Stomach (tissue), 9 donors: ENCODE data around the gene RFTN1. TPM values are rescaled to one million over a fixed set of nuclear protein-coding genes. Genes with fewer than 3 reads are reported as not detected.

ENCODE experiments used
- DNase-seq, 2 donors: peaks; one replicate each; pipeline versions ENCODE4 v3.0.0 to v3.0.0-alpha.2; 2013 to 2019
- H3K27ac ChIP-seq, 5 donors: fragments of 200-600 bp in 4 of 5; sonication (generic) in 4 of 5; one replicate each; pipeline ENCODE4 v1.5.1; 2013 to 2019; ENCODE audit warnings: mild to moderate bottlenecking in 1 of 5, moderate library complexity in 1 of 5
- H3K27me3 ChIP-seq, 3 donors: fragments of 200-600 bp; sonication (generic); one replicate each; pipeline ENCODE4 v1.5.1; 2017 to 2019; ENCODE audit warnings: mixed run types in 1 of 3
- H3K36me3 ChIP-seq, 4 donors: fragments of 200-600 bp; sonication (generic); 1 replicate in 3 of 4; 2 replicates in 1 of 4; pipeline ENCODE4 v1.5.1; 2016 to 2019
- H3K4me1 ChIP-seq, 4 donors: fragments of 200-600 bp; sonication (generic); one replicate each; pipeline ENCODE4 v1.5.1; 2016 to 2019
- H3K4me3 ChIP-seq, 4 donors: fragments of 200-600 bp; sonication (generic) in 3 of 4; one replicate each; pipeline ENCODE4 v1.5.1; 2016 to 2019; ENCODE audit warnings: mild to moderate bottlenecking in 1 of 4
- H3K9me3 ChIP-seq, 4 donors: fragments of 200-600 bp; sonication (generic); one replicate each; pipeline ENCODE4 v1.5.1; 2016 to 2019
- CTCF ChIP-seq, 7 experiments: fragments of 450-650 bp in 4 of 7; fragments of 200-600 bp in 3 of 7; sonication (generic) in 3 of 7; IDR thresholded peaks; one replicate each; pipeline ENCODE4 v1.5.1; 2016 to 2019; ENCODE audit warnings: antibody characterized with exemption in 7 of 7, control low read depth in 2 of 7, mild to moderate bottlenecking in 1 of 7
- EP300 ChIP-seq: sonication (generic); formaldehyde crosslinking; IDR thresholded peaks from one replicate; pipeline ENCODE4 v1.6.1; 2017; ENCODE audit warnings: antibody characterized with exemption
- POLR2A ChIP-seq, 4 donors: fragments of 450-650 bp; IDR thresholded peaks; one replicate each; pipeline ENCODE4 v1.6.1; 2016; ENCODE audit warnings: antibody characterized with exemption in 4 of 4, control low read depth in 2 of 4, mild to moderate bottlenecking in 1 of 4, moderate library complexity in 1 of 4
- POLR2AphosphoS5 ChIP-seq, 3 donors: sonication (generic); formaldehyde crosslinking; IDR thresholded peaks; one replicate each; pipeline ENCODE4 v1.6.1; 2016; ENCODE audit warnings: antibody characterized with exemption in 3 of 3
- WGBS, 5 donors: extraction: QIAGEN DNeasy Blood & Tissue Kit in 3 of 5; methylation state at CpG; one replicate each; pipeline versions ENCODE4 v1.1.5 to v1.1.7; 2013 to 2018; 5-methylcytosine and 5-hydroxymethylcytosine counted together
- intact Hi-C: fragments of 100-400 bp; cut with DNase I; formaldehyde crosslinking; loops from one replicate; pipeline ENCODE4 v1.15.1; 2023; ENCODE audit warnings: low total_unique reads
- polyA plus RNA-seq, 3 donors: library from polyadenylated mRNA; stranded (reverse); fragments of 200-250 nt; gene quantifications; one replicate each; pipeline ENCODE4 v1.2.3, GENCODE V29; 2013
- total RNA-seq, 5 donors: library from RNA; depleted of rRNA; stranded (reverse); fragments of >200 nt; gene quantifications; one replicate each; pipeline versions ENCODE4 v1.1.0 to v1.2.3, GENCODE V29; 2014 to 2016
- donor health status: healthy with polysubstance abuse.
- donor health status: Bipolar disorder and iron deficiency.
- donor health status: healthy.

RFTN1 gene
- total and polyA plus RNA-seq, 8 donors: 4.6 to 103 (median 18.9) TPM

- Histone ChIP-seq H3K27ac (no peak overlapping the region), H3K36me3 (peaks cover 17 to 93% (median 87%) of the 10 kb centered on the region in 4 donors), H3K4me3 (no peak overlapping the region), H3K9me3 (no peaks in the 10 kb centered on the region), H3K4me1 (peaks cover 0 to 13% (median under 1%) of the 10 kb centered on the region in 4 donors), H3K27me3 (no peaks in the 10 kb centered on the region)
- DNase-seq: no peak
- TF ChIP-seq POLR2AphosphoS5 (IDR thresholded peaks at IDR 0.05) (no peak), POLR2A (IDR thresholded peaks at IDR 0.05) (no peak), CTCF (IDR thresholded peaks at IDR 0.05) (no peak)
- WGBS, 5 donors: 95 to 99% (median 98%) methylated on average over 4 of the region's 4 CpGs
- intact Hi-C loops: no loop called here
Observed at GRCh38 chr3:16323737-16324136, 189.8 kb downstream of the RFTN1 start.

- H3K4me3 ChIP-seq: no peak overlapping the region
- no peak overlapping the region for H3K27ac ChIP-seq
- intact Hi-C loops: no loop called here
- no peaks in the 10 kb centered on the region for H3K27me3 ChIP-seq
- peaks cover 17 to 88% (median 80%) of the 10 kb centered on the region in 4 donors for H3K36me3 ChIP-seq
- DNase-seq: no peak
- TF ChIP-seq EP300: no peak
- no peak for TF ChIP-seq POLR2A (IDR thresholded peaks at IDR 0.05)
- TF ChIP-seq POLR2AphosphoS5 (IDR thresholded peaks at IDR 0.05): no peak
- TF ChIP-seq CTCF (IDR thresholded peaks at IDR 0.05): no peak
- 76 to 92% (median 82%) methylated on average over 5 of the region's 5 CpGs for WGBS, 5 donors
- H3K9me3 ChIP-seq: no peaks in the 10 kb centered on the region
- H3K4me1 ChIP-seq: peaks cover 0 to 18% (median 3%) of the 10 kb centered on the region in 4 donors
Observed at GRCh38 chr3:16322189-16322588, 191.3 kb downstream of the RFTN1 start.

GRCh38 chr3:16320711-16321110 lies 192.8 kb downstream of the RFTN1 start:
- peaks cover 0 to 13% (median 7%) of the 10 kb centered on the region in 4 donors for H3K4me1 ChIP-seq
- WGBS, 5 donors: 93 to 98% (median 96%) methylated on average over 3 of the region's 3 CpGs
- intact Hi-C loops: no loop called here
- H3K27me3 ChIP-seq: no peaks in the 10 kb centered on the region
- no peak for DNase-seq
- TF ChIP-seq EP300: no peak
- no peak for TF ChIP-seq CTCF (IDR thresholded peaks at IDR 0.05)
- TF ChIP-seq POLR2AphosphoS5 (IDR thresholded peaks at IDR 0.05): no peak
- TF ChIP-seq POLR2A (IDR thresholded peaks at IDR 0.05): no peak
- H3K9me3 ChIP-seq: no peaks in the 10 kb centered on the region
- no peak overlapping the region for H3K27ac ChIP-seq
- no peak overlapping the region for H3K4me3 ChIP-seq
- peaks cover 20 to 90% (median 82%) of the 10 kb centered on the region in 4 donors for H3K36me3 ChIP-seq

- no peak for TF ChIP-seq EP300
- TF ChIP-seq POLR2AphosphoS5 (IDR thresholded peaks at IDR 0.05): no peak
- no peak for TF ChIP-seq POLR2A (IDR thresholded peaks at IDR 0.05)
- TF ChIP-seq CTCF (IDR thresholded peaks at IDR 0.05): no peak
- DNase-seq: no peak
- no peaks in the 10 kb centered on the region for H3K9me3 ChIP-seq
- H3K27ac ChIP-seq: no peak overlapping the region
- H3K27me3 ChIP-seq: no peaks in the 10 kb centered on the region
- H3K4me3 ChIP-seq: no peak overlapping the region
- intact Hi-C loops: no loop called here
- 91 to 94% (median 93%) methylated on average over 4 of the region's 4 CpGs for WGBS, 5 donors
- H3K36me3 ChIP-seq: peaks cover 20 to 90% (median 80%) of the 10 kb centered on the region in 4 donors
- peaks cover 0 to 13% (median 7%) of the 10 kb centered on the region in 4 donors for H3K4me1 ChIP-seq
Observed at GRCh38 chr3:16319723-16320122, 193.8 kb downstream of the RFTN1 start.
